PC-3 (cell line): Measurements from ENCODE around the gene RDX.

Experiments
- EZH2 ChIP-seq: fragments of 300-600 bp; sonication (generic); IDR thresholded peaks from one replicate; pipeline ENCODE4 v1.6.1; 2017; ENCODE audit warnings: antibody characterized with exemption, mild to moderate bottlenecking, low read length; ENCODE audit not compliant: unreplicated experiment
- EZH2phosphoT487 ChIP-seq: fragments of 300-600 bp; sonication (generic); IDR thresholded peaks from 2 replicates; pipeline ENCODE4 v1.6.1; 2018; ENCODE audit warnings: mild to moderate bottlenecking, antibody characterized with exemption, low read length, borderline replicate concordance
- TF ChIP-seq, protein P1 (sequence below): fragments of 300-600 bp; sonication (generic); conservative IDR thresholded peaks from 2 replicates; pipeline ENCODE4 v1.5.1; 2017; ENCODE audit warnings: antibody characterized with exemption, low read depth, mild to moderate bottlenecking, low read length

DNA sequence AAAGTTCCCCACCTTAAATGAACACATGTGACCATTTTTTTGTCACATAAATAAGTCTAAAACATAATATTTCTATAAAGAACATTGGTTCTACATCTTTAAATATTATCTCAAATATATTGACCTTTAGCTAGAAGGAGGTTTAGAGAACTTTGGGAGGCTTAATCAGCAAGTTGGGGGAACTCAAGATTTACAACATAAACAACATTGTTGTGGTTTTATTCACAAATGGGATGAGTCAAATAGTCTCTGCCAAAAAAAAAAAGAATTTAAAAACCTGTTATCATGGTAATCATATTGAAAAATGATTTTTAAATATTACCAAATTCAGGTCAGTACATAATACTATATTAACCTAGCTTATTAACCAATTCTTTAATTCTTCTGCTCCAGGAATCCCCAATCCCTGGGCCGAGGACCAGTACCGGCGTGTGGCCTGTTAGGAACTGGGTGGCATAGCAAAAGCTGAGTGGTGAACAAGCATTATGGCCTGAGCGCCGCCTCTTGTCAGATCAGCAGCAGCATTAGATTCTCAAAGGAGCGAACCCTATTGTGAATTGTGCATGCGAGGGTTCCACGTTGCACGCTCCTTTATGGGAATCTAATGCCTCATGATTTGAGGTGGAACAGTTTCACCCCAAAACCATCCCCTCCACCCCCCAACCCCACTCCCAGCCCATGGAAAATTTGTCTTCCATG, 98.2 kb downstream of the RDX start:
- TF ChIP-seq EZH2 (no peak), EZH2phosphoT487 (no peak)
- TF ChIP-seq, protein P1, sequence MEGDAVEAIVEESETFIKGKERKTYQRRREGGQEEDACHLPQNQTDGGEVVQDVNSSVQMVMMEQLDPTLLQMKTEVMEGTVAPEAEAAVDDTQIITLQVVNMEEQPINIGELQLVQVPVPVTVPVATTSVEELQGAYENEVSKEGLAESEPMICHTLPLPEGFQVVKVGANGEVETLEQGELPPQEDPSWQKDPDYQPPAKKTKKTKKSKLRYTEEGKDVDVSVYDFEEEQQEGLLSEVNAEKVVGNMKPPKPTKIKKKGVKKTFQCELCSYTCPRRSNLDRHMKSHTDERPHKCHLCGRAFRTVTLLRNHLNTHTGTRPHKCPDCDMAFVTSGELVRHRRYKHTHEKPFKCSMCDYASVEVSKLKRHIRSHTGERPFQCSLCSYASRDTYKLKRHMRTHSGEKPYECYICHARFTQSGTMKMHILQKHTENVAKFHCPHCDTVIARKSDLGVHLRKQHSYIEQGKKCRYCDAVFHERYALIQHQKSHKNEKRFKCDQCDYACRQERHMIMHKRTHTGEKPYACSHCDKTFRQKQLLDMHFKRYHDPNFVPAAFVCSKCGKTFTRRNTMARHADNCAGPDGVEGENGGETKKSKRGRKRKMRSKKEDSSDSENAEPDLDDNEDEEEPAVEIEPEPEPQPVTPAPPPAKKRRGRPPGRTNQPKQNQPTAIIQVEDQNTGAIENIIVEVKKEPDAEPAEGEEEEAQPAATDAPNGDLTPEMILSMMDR = no peak
